ENCODE measurements around the gene FMN2.
"Not testable (repeated sequence)": the region's sequence is repeated elsewhere in the genome, so short reads cannot be mapped to it uniquely, and the experiment has no call there.

The FMN2 gene

GRCh38 chr1:240275219-240275618 lies 183.5 kb downstream of the FMN2 start:
- not testable (repeated sequence) for H3K27me3 Mint-ChIP-seq, H3K27ac Mint-ChIP-seq

GRCh38 chr1:240278082-240278481 lies 186.4 kb downstream of the FMN2 start:
- no peak overlapping the region for H3K4me3 Mint-ChIP-seq

More at GRCh38 chr1:240275219-240275618, 183.5 kb downstream of the FMN2 start:
- H3K9me3 Mint-ChIP-seq, result peaks cover 13% of the 10 kb centered on the region
- not testable (repeated sequence) for H3K4me3 Mint-ChIP-seq, H3K4me1 Mint-ChIP-seq, H3K36me3 Mint-ChIP-seq

DNA sequence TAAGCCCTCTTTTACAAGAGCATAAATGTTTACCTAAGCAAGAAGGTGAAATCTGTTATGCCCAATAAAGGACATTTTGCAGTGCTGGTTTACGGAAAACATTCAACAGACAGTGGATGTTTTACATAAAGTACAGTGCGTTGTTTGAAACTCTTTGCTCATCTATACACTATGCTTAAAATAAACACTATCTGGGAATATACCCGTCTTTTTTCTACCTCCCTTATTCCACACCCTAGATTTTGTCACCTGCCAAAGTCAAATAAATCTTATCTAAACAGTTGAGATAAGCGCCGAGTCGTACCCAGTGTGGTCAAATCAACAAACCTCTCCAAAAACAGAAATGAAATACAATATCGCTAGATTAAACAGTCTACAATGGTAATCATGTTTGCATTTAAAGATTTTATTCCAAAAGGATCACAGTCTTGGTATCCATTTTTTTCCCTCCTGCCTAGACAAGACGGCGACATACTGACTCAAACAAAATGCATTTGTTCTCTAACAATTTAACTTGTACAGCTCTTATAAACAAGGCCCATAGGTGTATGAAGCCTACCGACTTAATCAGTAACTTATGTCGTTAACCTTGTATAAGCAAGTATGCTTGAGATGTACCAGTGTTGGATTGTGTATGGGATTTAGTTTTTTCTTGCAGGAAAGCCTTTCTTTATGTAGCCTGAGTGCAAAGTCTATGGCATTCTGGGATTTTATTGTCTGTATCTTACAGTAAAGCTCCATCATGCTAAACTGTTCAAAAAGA lies 189.1 kb downstream of the FMN2 start:
- Mint-ChIP-seq H3K27me3 (no peaks in the 10 kb centered on the region), H3K4me3 (no peak overlapping the region), H3K4me1 (no peaks in the 10 kb centered on the region), H3K27ac (no peak overlapping the region), H3K9me3 (peaks cover 4% of the 10 kb centered on the region), H3K36me3 (no peaks in the 10 kb centered on the region)

More at GRCh38 chr1:240278082-240278481, 186.4 kb downstream of the FMN2 start:
- Mint-ChIP-seq H3K36me3 (no peaks in the 10 kb centered on the region), H3K27me3 (no peaks in the 10 kb centered on the region), H3K9me3 (peaks cover 13% of the 10 kb centered on the region), H3K27ac (no peak overlapping the region), H3K4me1 (no peaks in the 10 kb centered on the region)

DNA sequence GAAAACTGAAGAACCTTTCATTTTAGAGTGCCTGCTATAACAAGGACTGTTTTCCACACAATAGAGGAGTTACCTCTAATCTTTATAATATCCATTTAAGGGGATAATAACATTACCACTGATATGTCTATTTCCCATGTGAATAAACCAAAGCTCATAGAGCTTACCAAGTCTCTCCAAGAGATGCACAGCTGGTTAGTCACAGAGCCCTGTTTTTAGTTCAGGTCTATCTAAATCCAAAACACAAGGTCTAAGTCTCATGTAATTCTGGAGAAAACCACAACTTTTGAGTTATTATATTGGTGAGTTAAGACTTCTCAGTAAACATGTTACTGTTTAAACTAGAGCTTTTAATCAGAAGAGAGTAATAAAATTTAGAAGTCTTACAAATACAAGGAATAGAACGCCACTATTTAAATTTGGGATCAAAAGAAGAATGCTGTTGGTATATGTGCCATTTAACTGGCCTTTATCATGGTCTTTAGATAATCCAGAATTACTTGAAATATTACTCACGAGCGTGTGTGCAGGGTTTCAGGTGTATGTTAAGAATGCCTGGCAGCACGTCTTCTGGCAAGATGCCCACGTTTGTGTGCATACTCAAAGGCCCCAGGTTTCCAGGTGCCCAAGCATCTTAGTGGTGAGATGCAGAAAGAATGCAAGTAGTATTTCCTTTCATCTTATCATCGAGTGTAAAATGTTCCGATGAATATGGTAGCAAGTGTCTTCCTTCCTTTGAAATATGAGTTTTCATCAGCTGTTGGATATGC lies 190.6 kb downstream of the FMN2 start:
- peaks cover 4% of the 10 kb centered on the region for H3K9me3 Mint-ChIP-seq
- no peak overlapping the region for H3K4me3 Mint-ChIP-seq
- H3K4me1 Mint-ChIP-seq, result no peaks in the 10 kb centered on the region
- H3K27me3 Mint-ChIP-seq, result no peaks in the 10 kb centered on the region
- no peak overlapping the region for H3K27ac Mint-ChIP-seq
- no peaks in the 10 kb centered on the region for H3K36me3 Mint-ChIP-seq

- no peaks in the 10 kb centered on the region for H3K27me3 Mint-ChIP-seq
- H3K27ac Mint-ChIP-seq, result no peak overlapping the region
- no peaks in the 10 kb centered on the region for H3K9me3 Mint-ChIP-seq
- no peaks in the 10 kb centered on the region for H3K4me1 Mint-ChIP-seq
- H3K36me3 Mint-ChIP-seq, result no peaks in the 10 kb centered on the region
- H3K4me3 Mint-ChIP-seq, result no peak overlapping the region
These were observed 193.2 kb downstream of the FMN2 start for GRCh38 chr1:240284656-240285414.

- Mint-ChIP-seq H3K27me3 (no peaks in the 10 kb centered on the region), H3K27ac (no peak overlapping the region), H3K4me3 (no peak overlapping the region), H3K9me3 (no peaks in the 10 kb centered on the region), H3K36me3 (no peaks in the 10 kb centered on the region), H3K4me1 (no peaks in the 10 kb centered on the region)
These were observed 193.9 kb downstream of the FMN2 start for GRCh38 chr1:240285540-240285939.

DNA sequence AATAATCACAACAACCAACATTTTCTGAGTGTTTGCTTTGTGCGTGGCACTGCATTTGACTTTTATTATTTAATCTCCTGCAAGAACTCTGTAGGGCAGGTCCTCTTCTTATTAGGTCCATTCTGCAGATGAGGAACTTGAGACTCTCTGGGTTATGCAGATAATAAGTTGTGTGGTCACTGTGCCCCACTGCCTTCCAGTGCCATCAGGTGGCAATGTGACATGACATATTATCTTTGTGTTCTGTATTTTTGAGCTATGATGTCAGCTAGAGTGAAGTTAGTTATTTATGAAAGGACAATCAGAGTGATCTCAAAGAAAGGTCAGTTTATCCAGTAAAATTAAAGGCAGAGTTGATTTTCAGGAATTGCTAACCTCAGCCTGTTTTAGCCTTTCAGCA lies 196.0 kb downstream of the FMN2 start:
- no peaks in the 10 kb centered on the region for H3K9me3 Mint-ChIP-seq
- no peaks in the 10 kb centered on the region for H3K36me3 Mint-ChIP-seq
- H3K4me3 Mint-ChIP-seq, result no peak overlapping the region
- H3K27ac Mint-ChIP-seq, result no peak overlapping the region
- no peaks in the 10 kb centered on the region for H3K27me3 Mint-ChIP-seq
- no peaks in the 10 kb centered on the region for H3K4me1 Mint-ChIP-seq

GRCh38 chr1:240293706-240294105 lies 202.0 kb downstream of the FMN2 start:
- Mint-ChIP-seq H3K27me3 (no peaks in the 10 kb centered on the region), H3K9me3 (peaks cover 17% of the 10 kb centered on the region), H3K36me3 (no peaks in the 10 kb centered on the region)

DNA sequence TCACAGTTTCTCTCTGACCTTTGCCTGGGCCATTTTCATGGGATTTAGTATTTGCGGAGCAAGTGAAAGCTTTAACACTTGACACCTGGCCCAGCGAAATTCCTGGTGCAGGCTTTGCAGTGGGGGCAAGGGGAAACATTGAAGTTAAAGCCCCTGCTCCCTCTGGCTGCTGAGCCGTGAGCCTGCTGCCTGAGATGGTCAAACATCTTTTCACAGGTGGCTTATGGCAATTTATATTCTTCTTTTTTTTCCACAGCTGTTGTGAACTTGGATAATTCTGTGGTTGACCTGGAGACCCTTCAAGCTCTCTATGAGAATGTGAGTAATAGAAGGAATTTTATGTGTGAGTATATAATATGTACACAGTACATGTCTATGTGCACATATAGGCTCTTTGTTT lies 202.9 kb downstream of the FMN2 start:
- H3K4me3 Mint-ChIP-seq, result no peak overlapping the region
- H3K36me3 Mint-ChIP-seq, result no peaks in the 10 kb centered on the region

More at GRCh38 chr1:240293706-240294105, 202.0 kb downstream of the FMN2 start:
- no peak overlapping the region for H3K4me3 Mint-ChIP-seq
- H3K27ac Mint-ChIP-seq, result no peak overlapping the region
- H3K4me1 Mint-ChIP-seq, result no peaks in the 10 kb centered on the region

GRCh38 chr1:240295811-240296210 lies 204.1 kb downstream of the FMN2 start:
- no peak overlapping the region for H3K27ac Mint-ChIP-seq
- no peaks in the 10 kb centered on the region for H3K36me3 Mint-ChIP-seq
- no peaks in the 10 kb centered on the region for H3K4me1 Mint-ChIP-seq
- H3K27me3 Mint-ChIP-seq, result no peaks in the 10 kb centered on the region
- H3K9me3 Mint-ChIP-seq, result peaks cover 27% of the 10 kb centered on the region
- H3K4me3 Mint-ChIP-seq, result no peak overlapping the region

More for the DNA sequence above, 202.9 kb downstream of the FMN2 start:
- H3K4me1 Mint-ChIP-seq, result no peaks in the 10 kb centered on the region
- H3K27ac Mint-ChIP-seq, result no peak overlapping the region
- no peaks in the 10 kb centered on the region for H3K27me3 Mint-ChIP-seq
- peaks cover 17% of the 10 kb centered on the region for H3K9me3 Mint-ChIP-seq

GRCh38 chr1:240304466-240304865 lies 212.8 kb downstream of the FMN2 start:
- peaks cover 4% of the 10 kb centered on the region for H3K27me3 Mint-ChIP-seq
- H3K9me3 Mint-ChIP-seq, result peaks cover 23% of the 10 kb centered on the region
- H3K4me3 Mint-ChIP-seq, result no peak overlapping the region
- H3K27ac Mint-ChIP-seq, result no peak overlapping the region
- no peaks in the 10 kb centered on the region for H3K4me1 Mint-ChIP-seq
- no peaks in the 10 kb centered on the region for H3K36me3 Mint-ChIP-seq

- Mint-ChIP-seq H3K4me3 (no peak overlapping the region), H3K27me3 (peaks cover 4% of the 10 kb centered on the region), H3K36me3 (no peaks in the 10 kb centered on the region), H3K27ac (no peak overlapping the region), H3K4me1 (no peaks in the 10 kb centered on the region), H3K9me3 (peaks cover 11% of the 10 kb centered on the region)
These were observed 215.0 kb downstream of the FMN2 start for GRCh38 chr1:240306673-240307072.

GRCh38 chr1:240308096-240308495 lies 216.4 kb downstream of the FMN2 start:
- H3K27ac Mint-ChIP-seq, result no peak overlapping the region

DNA sequence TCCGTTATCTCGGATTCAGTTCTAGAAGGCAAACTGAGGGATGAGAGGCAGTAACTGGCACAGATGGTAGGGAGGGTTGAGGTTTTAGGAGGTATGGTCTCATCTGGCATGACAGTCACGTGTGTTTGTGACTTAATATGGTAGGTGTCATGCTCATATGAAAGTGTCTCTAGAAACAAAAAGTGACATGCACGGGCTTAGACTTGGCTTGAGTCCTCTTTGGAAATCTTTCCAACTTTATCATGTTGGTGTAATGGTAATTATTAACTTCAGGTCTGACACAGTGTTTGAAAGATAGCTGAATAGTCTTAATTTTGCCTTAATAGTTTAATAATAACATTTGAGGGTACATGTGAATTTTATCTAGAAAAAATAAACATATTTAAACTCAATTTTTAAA lies 218.1 kb downstream of the FMN2 start:
- Mint-ChIP-seq H3K36me3 (no peaks in the 10 kb centered on the region), H3K4me3 (no peak overlapping the region), H3K9me3 (peaks cover 4% of the 10 kb centered on the region), H3K27me3 (peaks cover 2% of the 10 kb centered on the region), H3K4me1 (no peaks in the 10 kb centered on the region), H3K27ac (no peak overlapping the region)

More at GRCh38 chr1:240308096-240308495, 216.4 kb downstream of the FMN2 start:
- no peaks in the 10 kb centered on the region for H3K4me1 Mint-ChIP-seq
- peaks cover 4% of the 10 kb centered on the region for H3K27me3 Mint-ChIP-seq
- H3K4me3 Mint-ChIP-seq, result no peak overlapping the region
- no peaks in the 10 kb centered on the region for H3K36me3 Mint-ChIP-seq
- peaks cover 10% of the 10 kb centered on the region for H3K9me3 Mint-ChIP-seq

DNA sequence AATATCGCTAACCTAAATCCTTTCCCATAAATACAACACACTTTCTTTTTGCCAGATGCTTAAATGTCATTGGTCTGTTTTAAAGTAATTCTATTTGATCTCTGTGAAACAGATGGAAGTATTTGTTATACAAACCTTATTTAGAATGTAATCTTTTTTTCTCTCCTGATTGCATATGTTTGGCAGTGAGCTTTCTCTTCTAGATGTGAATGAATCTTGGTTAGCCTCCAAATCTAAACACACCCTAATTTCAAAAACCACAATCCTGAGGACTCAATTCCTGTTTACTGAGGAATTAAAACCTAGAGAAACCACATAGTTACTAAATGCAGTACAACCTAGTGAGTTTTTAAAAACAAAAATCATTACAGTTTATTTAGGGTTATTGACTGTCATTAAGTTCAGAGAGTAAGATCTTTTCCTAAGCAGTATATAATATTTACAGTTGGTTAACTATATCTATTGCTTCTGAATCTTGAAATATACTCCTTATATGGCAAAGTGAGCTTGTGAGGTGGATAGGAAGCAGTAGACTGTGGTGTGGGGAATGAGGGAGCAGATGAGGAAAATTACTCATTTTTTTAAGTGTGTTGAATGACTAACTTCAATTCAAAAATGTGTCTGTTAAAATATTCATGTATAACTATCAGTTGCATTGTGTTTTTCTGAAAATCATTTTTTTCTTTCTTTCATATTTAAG lies 218.7 kb downstream of the FMN2 start:
- Mint-ChIP-seq H3K9me3 (peaks cover 4% of the 10 kb centered on the region), H3K36me3 (no peaks in the 10 kb centered on the region), H3K27ac (no peak overlapping the region), H3K4me1 (no peaks in the 10 kb centered on the region), H3K27me3 (peaks cover 2% of the 10 kb centered on the region), H3K4me3 (no peak overlapping the region)
